K562 (cell line): ENCODE results near the gene SLC17A2. TPM values are rescaled to one million over a fixed set of nuclear protein-coding genes. Genes with fewer than 3 reads are reported as not detected.

Source experiments
- ATAC-seq: fragments of 200-7000 bp; cut with Tn5 transposase; 3 replicates; pipeline ENCODE4 v1.9.1; 2020; ENCODE audit warnings: moderate library complexity
- BruUV-seq: library from RNA; stranded (reverse); fragments of 400-500 nt; replicated peaks from 2 replicates; lab custom pipeline; 2021; lab: Mats Ljungman, UMichigan
- CTCF ChIA-PET: fragments of 300-600 bp; formaldehyde crosslinking; extraction: SDS; loops from one replicate; lab custom pipeline; 2021; ENCODE audit warnings: low intra/inter-chr PET ratio; lab: Yijun Ruan, JAX
- POLR2A ChIA-PET: fragments of 300-600, 350-650 bp; sonication (Branson Sonifier 250); formaldehyde crosslinking; extraction: SDS; loops from one replicate; lab custom pipeline; 2021; ENCODE audit warnings: antibody characterized with exemption, inconsistent platforms; lab: Yijun Ruan, JAX
- DNase-seq, 4 experiments: peaks; one replicate each; pipeline versions ENCODE4 v3.0.0 to v3.0.0-alpha.2; 2011 to 2018; ENCODE audit warnings: low spot score in 3 of 4, mixed read lengths in 3 of 4; ENCODE audit errors: extremely low read depth in 1 of 4
- FAIRE-seq: peaks from 2 replicates; lab custom pipeline; 2011; peaks lifted over from hg19 to GRCh38; lab: Jason Lieb, UNC
- H2AFZ ChIP-seq: 2 replicates; pipeline ENCODE4 v1.6.0; 2011; ENCODE audit warnings: low read depth, low read length, control low read depth, inconsistent platforms
- H3K27ac ChIP-seq: fragments of 200-600 bp; 3 replicates; pipeline ENCODE4 v1.8.0; 2011; ENCODE audit warnings: low read depth, mild to moderate bottlenecking, control low read depth, inconsistent platforms, low read length, moderate library complexity, mixed read lengths; ENCODE audit errors: extremely low read depth
- H3K27me3 ChIP-seq, 2 experiments: fragments of 300-600 bp in 1 of 2; 2 replicates in 1 of 2; 3 replicates in 1 of 2; pipeline versions ENCODE4 v1.6.0 to v1.8.0; 2011; ENCODE audit warnings: inconsistent platforms in 2 of 2, low read length in 2 of 2, mild to moderate bottlenecking in 1 of 2, mixed read lengths in 1 of 2, moderate library complexity in 1 of 2; ENCODE audit not compliant: control insufficient read depth in 2 of 2, insufficient read depth in 2 of 2
- H3K36me3 ChIP-seq: fragments of 300-600 bp; 3 replicates; pipeline ENCODE4 v1.8.0; 2011; ENCODE audit warnings: mild to moderate bottlenecking, low read length, inconsistent platforms; ENCODE audit not compliant: control insufficient read depth, insufficient read depth
- H3K4me1 ChIP-seq, 2 experiments: fragments of 200-600 bp in 1 of 2; replicated peaks in 1 of 2; 2 replicates in 1 of 2; 3 replicates in 1 of 2; pipeline versions ENCODE4 v1.5.1 to v1.8.0; 2011; ENCODE audit warnings: inconsistent platforms in 2 of 2, low read length in 2 of 2, mild to moderate bottlenecking in 1 of 2, mixed read lengths in 1 of 2, moderate library complexity in 1 of 2; ENCODE audit not compliant: control insufficient read depth in 2 of 2, insufficient read depth in 2 of 2
- H3K4me2 ChIP-seq: 2 replicates; pipeline ENCODE4 v1.6.1; 2011; ENCODE audit warnings: low read length, control low read depth, inconsistent platforms, mixed read lengths; ENCODE audit not compliant: insufficient read depth
- H3K4me3 ChIP-seq: fragments of 200-600 bp; sonication (generic), shearing (Covaris generic); 2 replicates; pipeline ENCODE4 v1.5.1; 2016; ENCODE audit warnings: control low read depth, inconsistent platforms
- H3K79me2 ChIP-seq: fragments of 200-600 bp; 3 replicates; pipeline ENCODE4 v1.8.0; 2011; ENCODE audit warnings: low read length, inconsistent platforms; ENCODE audit not compliant: control insufficient read depth, insufficient read depth
- H3K9ac ChIP-seq, 2 experiments: 2 replicates each; pipeline versions ENCODE4 v1.6.0 to v1.6.1; 2011; ENCODE audit warnings: low read depth in 2 of 2, low read length in 2 of 2, control low read depth in 1 of 2, inconsistent platforms in 1 of 2, mild to moderate bottlenecking in 1 of 2, mixed read lengths in 1 of 2; ENCODE audit not compliant: insufficient read depth in 1 of 2
- H3K9me1 ChIP-seq: one replicate; pipeline ENCODE4 v1.6.0; 2011; ENCODE audit warnings: inconsistent platforms, mild to moderate bottlenecking, low read length, moderate library complexity; ENCODE audit not compliant: control insufficient read depth, insufficient read depth
- H3K9me3 ChIP-seq: replicated peaks from 2 replicates; pipeline ENCODE4 v1.5.1; 2011; ENCODE audit warnings: low read depth, low read length, inconsistent platforms; ENCODE audit not compliant: control insufficient read depth, insufficient read depth
- H4K20me1 ChIP-seq: replicated peaks from 2 replicates; pipeline ENCODE4 v1.6.1; 2011; ENCODE audit warnings: low read length, inconsistent platforms, mixed read lengths; ENCODE audit not compliant: control insufficient read depth, insufficient read depth
- CHD2 ChIP-seq: IDR thresholded peaks from 2 replicates; pipeline ENCODE4 v1.6.1; 2011; ENCODE audit warnings: low read depth, low read length
- ELF1 ChIP-seq: fragments of 200-800 bp; sonication (Bioruptor generic); IDR thresholded peaks from 2 replicates; pipeline ENCODE4 v1.6.1; 2016; ENCODE audit warnings: missing genetic modification characterization, missing compliant biosample characterization
- HNRNPL ChIP-seq: fragments of 200-400 bp; formaldehyde crosslinking; IDR thresholded peaks from 2 replicates; pipeline ENCODE4 v1.6.1; 2017; ENCODE audit warnings: low read depth, mild to moderate bottlenecking, low read length
- MAFG ChIP-seq: fragments of 450-650 bp; conservative IDR thresholded peaks from 2 replicates; pipeline ENCODE4 v1.6.1; 2016; ENCODE audit warnings: missing genetic modification characterization, missing compliant biosample characterization
- MECOM ChIP-seq: fragments of 250-450 bp; sonication (Bioruptor Pico); IDR thresholded peaks from 2 replicates; pipeline ENCODE4 v1.8.0; 2022; ENCODE audit warnings: inconsistent platforms
- NCOA1 ChIP-seq: fragments of 450-650 bp; IDR thresholded peaks from 2 replicates; pipeline ENCODE4 v1.6.1; 2016; ENCODE audit warnings: low read depth
- NFE2 ChIP-seq: IDR thresholded peaks from 2 replicates; pipeline ENCODE4 v1.6.1; 2014; ENCODE audit warnings: antibody characterized with exemption, low read depth
- PTRF ChIP-seq: fragments of 450-650 bp; IDR thresholded peaks from 2 replicates; pipeline ENCODE4 v1.6.1; 2016; ENCODE audit warnings: mild to moderate bottlenecking, missing genetic modification characterization, missing compliant biosample characterization
- RBM15 ChIP-seq: fragments of 200-400 bp; formaldehyde crosslinking; IDR thresholded peaks from 2 replicates; pipeline ENCODE4 v1.6.1; 2018; ENCODE audit warnings: mild to moderate bottlenecking, low read length, moderate library complexity; ENCODE audit not compliant: insufficient read depth
- TBP ChIP-seq: optimal IDR thresholded peaks from 2 replicates; pipeline ENCODE3; 2011; ENCODE audit warnings: low read depth, low read length, improper control_type of control experiment
- ZBTB8A ChIP-seq: fragments of 450-650 bp; IDR thresholded peaks from 2 replicates; pipeline ENCODE4 v1.6.1; 2018; ENCODE audit warnings: mild to moderate bottlenecking, moderate library complexity; ENCODE audit not compliant: partially characterized antibody
- ZNF175 ChIP-seq: fragments of 200-800 bp; sonication (Bioruptor generic); IDR thresholded peaks from 2 replicates; pipeline ENCODE4 v1.6.1; 2016; ENCODE audit warnings: low read depth, mild to moderate bottlenecking, missing genetic modification characterization, missing compliant biosample characterization
- ZNF696 ChIP-seq: fragments of 250-450 bp; sonication (Bioruptor Pico); conservative IDR thresholded peaks from 2 replicates; pipeline ENCODE4 v1.4.0; 2020; ENCODE audit warnings: mild to moderate bottlenecking, moderate library complexity
- WGBS: fragments of 100-300 bp; shearing (Covaris generic); methylation state at CpG from one replicate; pipeline ENCODE4 v1.1.6; 2016; ENCODE audit warnings: low coverage, mixed read lengths; ENCODE audit not compliant: insufficient coverage; ENCODE audit errors: missing lambda C conversion rate; 5-methylcytosine and 5-hydroxymethylcytosine counted together
- in situ Hi-C: fragments of 300-500 bp; cut with MboI; formaldehyde crosslinking; loops from 4 replicates; pipeline ENCODE4 v1.15.0; 2018; ENCODE audit warnings: inconsistent platforms, mixed read lengths
- intact Hi-C: fragments of 100-400 bp; cut with micrococcal nuclease; formaldehyde crosslinking; loops from 2 replicates; pipeline ENCODE4 v1.14.2; 2022
- polyA plus RNA-seq, 8 experiments: library from polyadenylated mRNA; depleted of rRNA in 4 of 8; stranded (reverse) in 5 of 8; unstranded in 3 of 8; fragments of >200 nt; fragmentation: Nextera tagmentation in 2 of 8; fragmentation: Illumina TruSeq in 1 of 8; extraction: Ambion mirVana in 2 of 8; extraction: Trizol in 1 of 8; gene quantifications; 2 replicates each; pipeline versions ENCODE4 v1.2.1 to v1.2.3, GENCODE V29; 2011 to 2014; ENCODE audit warnings: inconsistent platforms in 1 of 8, missing spikeins in 1 of 8
- total RNA-seq, 7 experiments: library from RNA; depleted of rRNA in 6 of 7; stranded (reverse); fragments of >200 nt in 6 of 7; fragmentation: Illumina TruSeq in 2 of 7; extraction: Trizol in 2 of 7; gene quantifications; 2 replicates each; pipeline versions ENCODE4 v1.2.1 to v1.2.3, GENCODE V29; 2011 to 2021; ENCODE audit warnings: low replicate concordance in 1 of 7

SLC17A2 gene
- total and polyA plus RNA-seq, 9 of the 15 experiments (the other 6 are each of a cell fraction or from before 2014, with no cell fraction given) = not detected

- no peak for TF ChIP-seq RBM15
- TF ChIP-seq MECOM (CRISPR knock-in tag) = no peak
- TF ChIP-seq PTRF (tag) = no peak
- TF ChIP-seq ZNF175 (CRISPR knock-in tag) = no peak
- TF ChIP-seq HNRNPL = no peak
- peak; percentile 64; the same call in 1 of the 2 replicates for TF ChIP-seq MAFG (tag)
- TF ChIP-seq ZBTB8A = no peak
- TF ChIP-seq TBP = no peak
- peak; percentile 67 for TF ChIP-seq NFE2
- no peak for TF ChIP-seq CHD2
- TF ChIP-seq ELF1 (tag) = no peak
- no peak for TF ChIP-seq ZNF696 (CRISPR knock-in tag)
These were observed 54.4 kb downstream of the SLC17A2 start (continued) for GRCh38 chr6:25875926-25876602.

- no peak for ATAC-seq
- Histone ChIP-seq H3K4me2 (no peak overlapping the region), H3K79me2 (no peaks in the 10 kb centered on the region), H3K4me1 (no peaks in the 10 kb centered on the region; a peak in 2 of 5 replicates), H4K20me1 (no peaks in the 10 kb centered on the region), H3K4me3 (no peak overlapping the region), H3K9ac (no peak overlapping the region), H3K27me3 (no peaks in the 10 kb centered on the region), H2AFZ (no peak overlapping the region), H3K27ac (no peak overlapping the region), H3K36me3 (no peaks in the 10 kb centered on the region), H3K9me3 (no peaks in the 10 kb centered on the region), H3K9me1 (no peaks in the 10 kb centered on the region)
- DNase-seq = no peak
- intact Hi-C loops (no loop called here), in situ Hi-C loops (no loop called here)
- no TSS peak for BruUV-seq
- CTCF ChIA-PET = no interaction called here
- POLR2A ChIA-PET = interaction anchor here (0.6 to 1.8 kb wide), 2 partner anchors 70 to 151 kb away, joined by 3 to 4 read pairs; no protein-coding TSS in a partner anchor
- TF ChIP-seq NFE2 = peak; percentile 34; the same call in 1 of the 2 replicates
- no peak for TF ChIP-seq NCOA1
- no peak for FAIRE-seq
- 3% methylated on average over 3 of the region's 3 CpGs for WGBS
These were observed 55.0 kb downstream of the SLC17A2 start for GRCh38 chr6:25875563-25875905.
